ENCODE data around the gene SLC25A39.

The SLC25A39 gene

GRCh38 chr17:44314031-44314430 is 10.6 kb downstream of the SLC25A39 start:
- no peak for DNase-seq (ENCODE audit: low read depth in 2 of 2)
- TF ChIP-seq CTCF (IDR thresholded peaks at IDR 0.05; ENCODE audit: low read depth, low read length): no peak
- no peak overlapping the region for H3K4me3 ChIP-seq (replicated peaks in 1 of 2; ENCODE audit: low read depth in 2 of 2, low read length in 2 of 2)

- DNase-seq (ENCODE audit: low read depth in 2 of 2): no peak
- TF ChIP-seq CTCF (IDR thresholded peaks at IDR 0.05; ENCODE audit: low read depth, low read length): no peak
- H3K4me3 ChIP-seq (replicated peaks in 1 of 2; ENCODE audit: low read depth in 2 of 2, low read length in 2 of 2): no peak overlapping the region
Observed at GRCh38 chr17:44312396-44313104, 12.1 kb downstream of the SLC25A39 start.

GRCh38 chr17:44311562-44312181 is 13.0 kb downstream of the SLC25A39 start:
- no peak for TF ChIP-seq CTCF (IDR thresholded peaks at IDR 0.05; ENCODE audit: low read depth, low read length)
- DNase-seq (ENCODE audit: low read depth in 2 of 2): no peak
- H3K4me3 ChIP-seq (replicated peaks in 1 of 2; ENCODE audit: low read depth in 2 of 2, low read length in 2 of 2): no peak overlapping the region

GRCh38 chr17:44310609-44311376 is 13.8 kb downstream of the SLC25A39 start:
- no peak for DNase-seq (ENCODE audit: low read depth in 2 of 2)
- no peak overlapping the region for H3K4me3 ChIP-seq (replicated peaks in 1 of 2; ENCODE audit: low read depth in 2 of 2, low read length in 2 of 2)
- TF ChIP-seq CTCF (IDR thresholded peaks at IDR 0.05; ENCODE audit: low read depth, low read length): no peak

GRCh38 chr17:44310188-44310587 is 14.4 kb downstream of the SLC25A39 start:
- DNase-seq (ENCODE audit: low read depth in 2 of 2): no peak
- H3K4me3 ChIP-seq (replicated peaks in 1 of 2; ENCODE audit: low read depth in 2 of 2, low read length in 2 of 2): no peak overlapping the region
- TF ChIP-seq CTCF (IDR thresholded peaks at IDR 0.05; ENCODE audit: low read depth, low read length): no peak

- no peak for DNase-seq (ENCODE audit: low read depth in 2 of 2)
- TF ChIP-seq CTCF (IDR thresholded peaks at IDR 0.05; ENCODE audit: low read depth, low read length): no peak
- no peak overlapping the region for H3K4me3 ChIP-seq (replicated peaks in 1 of 2; ENCODE audit: low read depth in 2 of 2, low read length in 2 of 2)
Observed at GRCh38 chr17:44309472-44309871, 15.2 kb downstream of the SLC25A39 start.

Data from cardiac fibroblast (primary cell).